Measurements from ENCODE around the gene AMH.

AMH gene

DNA sequence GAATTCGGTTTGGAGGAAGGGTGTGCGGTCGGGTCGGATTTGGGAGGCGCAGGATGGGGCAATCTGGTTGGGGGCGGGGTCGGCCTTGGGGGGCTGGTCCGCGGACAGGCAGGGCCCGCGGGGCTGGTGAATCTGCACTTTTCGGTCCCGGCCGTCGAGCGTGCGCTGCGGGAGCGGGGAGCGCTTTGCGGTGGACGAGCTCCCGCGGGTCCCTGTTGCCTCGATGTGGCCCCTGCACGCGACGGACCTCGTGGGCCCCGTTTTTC, 21.0 kb downstream of the AMH start:
- DNase-seq (ENCODE audit: low read depth) = no peak
- TF ChIP-seq, protein P1, sequence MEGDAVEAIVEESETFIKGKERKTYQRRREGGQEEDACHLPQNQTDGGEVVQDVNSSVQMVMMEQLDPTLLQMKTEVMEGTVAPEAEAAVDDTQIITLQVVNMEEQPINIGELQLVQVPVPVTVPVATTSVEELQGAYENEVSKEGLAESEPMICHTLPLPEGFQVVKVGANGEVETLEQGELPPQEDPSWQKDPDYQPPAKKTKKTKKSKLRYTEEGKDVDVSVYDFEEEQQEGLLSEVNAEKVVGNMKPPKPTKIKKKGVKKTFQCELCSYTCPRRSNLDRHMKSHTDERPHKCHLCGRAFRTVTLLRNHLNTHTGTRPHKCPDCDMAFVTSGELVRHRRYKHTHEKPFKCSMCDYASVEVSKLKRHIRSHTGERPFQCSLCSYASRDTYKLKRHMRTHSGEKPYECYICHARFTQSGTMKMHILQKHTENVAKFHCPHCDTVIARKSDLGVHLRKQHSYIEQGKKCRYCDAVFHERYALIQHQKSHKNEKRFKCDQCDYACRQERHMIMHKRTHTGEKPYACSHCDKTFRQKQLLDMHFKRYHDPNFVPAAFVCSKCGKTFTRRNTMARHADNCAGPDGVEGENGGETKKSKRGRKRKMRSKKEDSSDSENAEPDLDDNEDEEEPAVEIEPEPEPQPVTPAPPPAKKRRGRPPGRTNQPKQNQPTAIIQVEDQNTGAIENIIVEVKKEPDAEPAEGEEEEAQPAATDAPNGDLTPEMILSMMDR (IDR thresholded peaks at IDR 0.05; ENCODE audit: control insufficient read depth, insufficient read depth, low read depth, low read length, missing control alignments) = no peak
- H3K4me3 ChIP-seq (ENCODE audit: control insufficient read depth, low read depth, low read length) = peak overlapping the region; percentile 90

DNA sequence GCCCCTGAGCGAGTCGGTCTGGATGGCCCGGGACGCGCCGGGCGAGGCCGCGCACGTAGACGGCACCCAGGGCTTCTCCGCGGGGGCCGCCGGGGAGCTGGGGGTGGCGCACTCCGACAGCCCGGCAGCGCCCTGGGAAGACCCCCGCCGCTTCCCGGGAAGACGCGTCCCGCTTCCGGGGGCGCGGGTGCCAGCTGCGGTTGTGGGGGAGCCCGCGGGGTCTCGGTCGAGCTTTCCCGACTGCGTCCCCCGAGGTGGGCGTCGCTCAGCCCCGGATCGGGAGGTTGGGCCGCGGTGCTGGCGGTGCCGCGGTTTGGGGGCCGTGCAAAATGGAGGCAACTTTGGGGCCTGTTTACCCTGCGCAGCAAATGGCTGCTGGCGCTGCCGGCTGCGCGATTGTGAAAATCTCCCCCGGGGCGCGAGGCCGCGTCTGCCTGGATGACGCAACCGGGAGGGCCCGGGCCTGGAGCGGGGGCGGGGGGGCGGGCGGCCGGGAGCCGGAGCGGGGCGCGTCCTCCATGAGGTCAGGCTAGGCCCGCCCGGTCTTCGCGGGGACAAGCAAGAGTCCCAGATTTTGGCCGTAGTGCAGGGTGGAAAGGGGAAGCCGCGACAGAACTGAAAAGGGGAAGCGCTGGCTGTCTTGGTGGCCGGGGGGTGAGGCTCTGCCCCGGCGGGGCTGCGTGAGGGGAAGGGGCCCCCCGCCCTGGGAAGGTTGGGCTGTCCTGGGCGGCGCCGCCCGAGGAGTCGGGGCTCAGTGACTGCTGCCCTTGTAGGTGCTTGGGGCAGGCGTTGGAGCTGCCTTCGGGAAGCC, 21.5 kb downstream of the AMH start:
- TF ChIP-seq, protein P1 (IDR thresholded peaks at IDR 0.05; ENCODE audit: control insufficient read depth, insufficient read depth, low read depth, low read length, missing control alignments) = no peak
- DNase-seq (ENCODE audit: low read depth) = no peak

DNA sequence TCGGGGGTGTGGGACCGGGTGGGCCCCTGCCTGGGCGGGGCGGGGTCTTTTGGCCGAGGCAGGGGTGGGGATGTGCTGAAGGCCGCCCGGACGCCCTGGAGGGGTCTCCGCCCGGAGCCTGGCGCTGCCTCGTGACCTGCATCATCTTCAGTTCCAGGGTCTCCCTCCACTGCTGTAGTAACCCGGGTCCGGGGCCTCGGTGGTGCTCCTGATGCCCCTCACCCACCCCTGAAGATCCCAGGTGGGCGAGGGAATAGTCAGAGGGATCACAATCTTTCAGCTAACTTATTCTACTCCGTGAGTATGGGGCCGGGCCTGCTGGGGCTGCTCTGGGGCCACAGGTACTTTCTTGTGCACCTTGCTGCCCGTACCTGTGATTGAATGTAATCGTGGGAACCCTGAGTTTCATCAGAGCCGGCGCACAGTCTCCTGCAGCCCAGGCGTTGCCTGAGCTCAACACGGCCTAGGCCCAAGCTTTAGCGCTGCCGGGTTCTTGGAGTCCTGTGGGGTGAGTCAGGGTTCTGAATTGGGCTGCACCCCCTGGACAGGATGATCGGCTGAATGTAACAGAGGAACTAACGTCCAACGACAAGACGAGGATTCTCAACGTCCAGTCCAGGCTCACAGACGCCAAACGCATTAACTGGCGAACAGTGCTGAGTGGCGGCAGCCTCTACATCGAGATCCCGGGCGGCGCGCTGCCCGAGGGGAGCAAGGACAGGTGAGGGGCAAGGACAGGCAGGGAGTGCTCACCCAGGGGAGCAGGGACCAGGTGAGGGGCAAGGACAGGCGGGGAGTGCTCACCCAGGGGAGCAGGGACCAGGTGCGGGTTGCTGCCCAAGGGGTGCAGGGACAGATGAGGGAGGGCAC, 22.3 kb downstream of the AMH start:
- TF ChIP-seq, protein P1 (IDR thresholded peaks at IDR 0.05; ENCODE audit: control insufficient read depth, insufficient read depth, low read depth, low read length, missing control alignments) = no peak
- H3K4me3 ChIP-seq (ENCODE audit: control insufficient read depth, low read depth, low read length) = peak overlapping the region; percentile 90
- no peak for DNase-seq (ENCODE audit: low read depth)

More for the DNA sequence above, 21.5 kb downstream of the AMH start:
- H3K4me3 ChIP-seq (ENCODE audit: control insufficient read depth, low read depth, low read length) = peak overlapping the region; percentile 90

DNA sequence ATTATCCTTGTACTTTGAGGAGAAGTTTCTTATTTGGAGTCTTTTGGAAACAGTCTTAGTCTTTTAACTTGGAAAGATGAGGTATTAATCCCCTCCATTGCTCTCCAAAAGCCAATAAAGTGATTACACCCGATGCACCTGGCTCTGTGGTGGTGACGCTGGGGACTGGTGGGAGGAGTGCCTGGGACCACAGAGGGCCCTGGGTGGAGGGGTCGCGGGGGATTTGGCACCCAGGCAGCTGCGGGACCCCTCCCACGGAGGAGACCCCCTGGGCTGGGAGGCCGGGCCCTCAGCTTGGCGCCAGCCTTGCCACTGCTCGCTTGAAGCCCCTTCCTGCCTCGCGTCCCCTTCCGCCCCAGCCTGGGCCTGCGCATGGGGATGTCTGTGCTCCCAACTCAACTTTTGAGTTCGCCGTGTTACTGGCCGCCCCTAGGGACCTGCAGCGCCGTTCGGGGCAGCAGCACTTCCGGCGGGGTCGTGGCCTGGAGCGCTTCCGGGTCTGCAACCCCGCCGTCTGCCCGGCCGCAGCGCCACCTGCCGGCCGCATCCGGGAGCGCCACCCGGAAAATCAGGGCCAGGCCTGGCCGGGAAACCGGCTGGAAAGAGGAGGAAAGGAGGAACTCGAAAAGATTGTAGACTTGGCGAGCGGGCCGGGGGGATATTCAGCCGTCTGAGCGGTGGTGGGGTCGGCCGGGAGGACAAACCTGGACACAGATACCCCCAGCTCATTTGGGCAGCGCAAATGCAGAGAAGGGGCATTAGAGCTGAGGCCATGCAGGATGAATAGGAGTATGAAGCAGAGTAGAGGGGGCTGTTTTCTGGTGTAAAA, 24.4 kb downstream of the AMH start:
- H3K4me3 ChIP-seq (ENCODE audit: control insufficient read depth, low read depth, low read length) = peak overlapping the region; percentile 45
- DNase-seq (ENCODE audit: low read depth) = no peak
- TF ChIP-seq, protein P1 (IDR thresholded peaks at IDR 0.05; ENCODE audit: control insufficient read depth, insufficient read depth, low read depth, low read length, missing control alignments) = peak; percentile 77

DNA sequence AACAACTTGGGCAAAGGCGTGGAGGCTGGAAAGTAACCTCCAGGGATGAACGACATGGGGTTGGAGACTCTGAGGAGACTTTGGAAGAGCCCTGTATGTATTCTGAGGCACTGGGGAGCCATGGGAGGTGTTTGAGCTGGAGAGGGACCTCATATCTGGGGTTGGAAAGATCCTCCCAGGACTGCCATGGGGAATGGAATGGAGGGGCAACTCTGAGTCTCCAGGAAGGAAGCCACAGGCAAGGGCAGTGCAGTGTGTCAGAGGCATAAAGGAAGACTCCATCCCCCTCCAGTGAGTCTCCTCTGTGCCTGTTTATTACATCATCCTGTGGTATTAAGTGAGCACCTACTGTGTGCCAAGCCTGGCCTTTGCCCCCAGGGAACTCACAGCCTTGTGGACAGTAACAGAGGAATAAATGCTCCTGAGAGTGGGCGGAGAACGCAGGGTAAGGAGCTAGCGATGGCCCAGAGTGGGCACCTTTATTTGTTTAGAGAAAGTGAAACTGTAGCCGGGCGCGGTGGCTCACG, 25.1 kb downstream of the AMH start:
- TF ChIP-seq, protein P1 (IDR thresholded peaks at IDR 0.05; ENCODE audit: control insufficient read depth, insufficient read depth, low read depth, low read length, missing control alignments) = no peak
- H3K4me3 ChIP-seq (ENCODE audit: control insufficient read depth, low read depth, low read length) = peak overlapping the region; percentile 37; the same call in 1 of the 2 replicates

DNA sequence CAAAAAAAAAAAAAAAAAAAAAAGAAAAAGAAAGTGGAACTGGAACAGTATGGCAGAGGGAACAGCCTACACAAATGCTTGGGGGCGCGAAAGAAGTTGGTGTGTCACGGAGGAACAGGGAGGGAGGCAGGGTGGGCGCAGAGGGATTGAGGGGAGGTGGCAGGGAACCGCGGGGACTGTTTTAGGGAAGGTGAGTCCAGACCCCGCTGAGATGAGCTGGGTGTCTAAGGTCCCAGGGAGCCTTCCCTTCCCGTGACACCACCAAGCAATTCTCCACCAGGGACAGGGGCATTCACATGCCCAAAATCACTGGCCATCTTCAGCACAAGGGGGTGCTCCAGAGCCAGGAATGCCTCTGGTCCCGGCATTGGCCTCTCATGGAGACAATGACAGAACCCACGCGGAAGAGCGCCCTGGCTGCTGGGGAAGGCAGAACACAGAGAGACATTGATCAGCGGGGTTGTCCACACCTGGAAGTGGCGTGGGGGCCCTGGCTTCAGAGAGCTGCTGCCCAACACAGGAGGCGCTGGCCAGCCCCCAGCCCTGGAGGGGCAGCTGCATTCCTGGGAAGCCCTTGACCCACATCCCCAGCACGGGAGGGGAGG, 25.9 kb downstream of the AMH start:
- TF ChIP-seq, protein P1 (IDR thresholded peaks at IDR 0.05; ENCODE audit: control insufficient read depth, insufficient read depth, low read depth, low read length, missing control alignments) = peak; percentile 58
- H3K4me3 ChIP-seq (ENCODE audit: control insufficient read depth, low read depth, low read length) = no peak overlapping the region
- DNase-seq (ENCODE audit: low read depth) = no peak

More for the DNA sequence above, 25.1 kb downstream of the AMH start:
- DNase-seq (ENCODE audit: low read depth) = no peak
